HG03469 (cell line): ENCODE results near the gene NHERF2.
"Not testable (repeated sequence)": the region's sequence is repeated elsewhere in the genome, so short reads cannot be mapped to it uniquely, and the experiment has no call there.

Source experiments
- ATAC-seq: cut with Tn5 transposase; IDR thresholded peaks from one replicate; pipeline ENCODE4 v1.9.1; 2021; ENCODE audit warnings: mild to moderate bottlenecking, moderate library complexity, moderate number of reproducible peaks; ENCODE audit not compliant: unreplicated experiment

NHERF2 gene

DNA sequence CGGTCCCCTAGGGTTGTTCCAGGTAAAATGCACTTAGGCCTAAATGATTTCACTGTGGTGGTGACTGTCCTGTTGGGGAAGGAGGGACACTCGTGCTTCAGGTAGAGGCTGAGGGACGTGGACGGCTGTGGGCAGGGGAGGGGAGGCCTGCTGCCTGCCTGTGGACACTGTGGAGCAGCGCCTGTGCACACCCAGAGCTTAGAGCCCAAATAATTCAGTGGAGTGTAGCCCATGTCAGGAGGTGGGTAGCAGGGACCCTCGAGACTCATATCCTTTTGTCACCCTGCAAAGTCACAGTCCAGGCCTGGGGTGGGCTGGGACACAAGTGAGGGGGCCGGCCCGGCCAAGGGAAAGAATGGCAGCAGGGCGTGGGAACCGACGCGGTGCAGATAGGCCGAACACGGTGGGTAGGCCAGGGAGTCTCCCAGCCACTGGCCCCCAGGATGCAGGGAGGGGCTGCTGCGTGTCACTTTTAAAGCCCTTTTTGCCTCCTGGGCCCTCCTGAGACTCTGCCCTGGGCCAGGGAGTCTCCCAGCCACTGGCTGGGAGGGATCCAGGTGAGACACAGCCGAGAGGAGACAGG lies 733 bp upstream of the NHERF2 start:
- ATAC-seq: no peak

DNA sequence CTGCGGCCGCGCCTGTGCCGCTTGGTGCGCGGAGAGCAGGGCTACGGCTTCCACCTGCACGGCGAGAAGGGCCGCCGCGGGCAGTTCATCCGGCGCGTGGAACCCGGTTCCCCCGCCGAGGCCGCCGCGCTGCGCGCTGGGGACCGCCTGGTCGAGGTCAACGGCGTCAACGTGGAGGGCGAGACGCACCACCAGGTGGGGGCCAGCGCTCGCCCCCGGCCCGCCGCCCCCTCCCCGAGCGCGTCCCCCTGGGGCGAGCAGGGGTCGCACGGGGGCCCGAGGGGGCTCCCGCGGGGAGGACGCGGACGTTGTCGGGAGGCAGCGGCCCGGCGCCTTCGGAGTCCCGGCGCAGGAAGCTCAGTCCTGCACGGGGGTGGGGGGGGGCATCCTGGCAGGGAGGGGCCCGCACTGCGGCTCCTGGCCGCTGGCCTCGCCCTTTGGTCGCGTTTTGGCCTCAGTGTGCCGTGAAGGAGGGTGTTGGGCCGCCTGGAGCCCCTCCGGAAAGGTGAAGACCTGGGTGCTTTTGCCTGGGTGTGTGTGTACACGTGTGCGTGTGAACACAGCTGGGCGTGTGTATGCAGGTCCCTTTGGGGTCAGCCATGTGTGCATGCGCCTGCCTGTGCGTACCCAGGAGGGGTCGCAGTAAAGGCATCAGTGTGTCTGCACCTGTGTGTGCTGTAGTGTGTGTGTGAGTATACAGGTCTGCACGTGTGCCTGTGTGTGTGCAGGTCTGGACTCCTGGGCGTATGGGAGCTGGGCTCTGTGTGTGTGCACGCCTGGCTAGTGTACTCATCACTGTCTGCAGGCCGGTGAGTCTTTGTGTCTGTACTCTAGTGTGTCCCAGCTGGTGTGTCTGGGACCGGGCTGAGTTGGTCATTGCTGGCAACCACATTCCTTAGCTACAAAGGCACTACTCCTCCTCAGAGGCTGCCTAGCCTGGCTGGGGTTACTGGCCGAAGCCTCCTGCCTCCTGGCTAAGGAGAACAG lies 615 bp downstream of the NHERF2 start:
- ATAC-seq: no peak

DNA sequence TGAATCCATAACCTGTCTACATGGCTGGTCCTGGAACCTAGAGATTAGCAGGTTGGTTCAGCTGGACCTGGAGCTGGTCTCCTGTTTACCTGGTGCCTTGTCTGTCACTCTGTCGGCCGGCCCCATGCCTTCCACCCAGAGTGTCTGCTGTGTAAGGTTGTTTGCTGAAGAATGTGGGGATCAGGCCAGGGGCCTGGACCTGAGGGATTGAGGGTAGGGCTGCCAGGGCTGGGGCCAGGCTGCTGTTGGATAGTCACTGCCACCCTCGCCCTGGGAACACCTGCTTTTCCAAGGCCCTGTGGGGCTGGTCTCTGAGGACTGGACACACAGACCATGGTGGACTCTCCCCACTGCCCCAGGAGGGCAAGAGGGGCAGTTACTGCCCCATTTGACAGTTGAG lies 1.4 kb downstream of the NHERF2 start:
- no peak for ATAC-seq

DNA sequence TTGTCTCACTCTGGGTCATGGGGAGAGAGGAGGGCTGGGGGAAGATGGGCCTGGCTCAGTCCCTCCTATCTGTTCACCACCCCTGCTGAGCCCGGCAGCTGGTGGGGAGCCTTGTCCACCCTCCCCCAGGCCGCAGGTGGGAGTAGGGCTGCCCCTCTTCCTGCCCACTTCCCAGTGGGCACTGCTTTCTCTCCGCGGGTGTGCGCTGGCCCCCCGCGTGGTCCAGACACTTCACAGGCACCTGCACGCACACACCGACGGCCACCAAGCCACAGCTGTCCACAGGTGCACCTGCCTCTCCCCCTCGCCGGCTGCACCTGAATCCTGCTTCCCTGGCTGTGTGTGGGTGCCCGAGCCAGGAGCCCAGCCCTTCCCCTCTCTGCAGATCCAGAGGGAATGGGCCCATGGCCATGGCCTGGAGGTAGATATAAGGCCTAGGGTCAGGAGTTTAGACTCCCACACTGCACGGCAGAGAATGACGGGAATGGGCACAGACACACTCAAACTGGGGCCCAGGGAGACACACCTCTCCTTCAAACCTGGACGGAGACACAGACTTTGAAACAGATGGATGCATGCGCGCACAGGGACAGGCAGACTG lies 2.0 kb downstream of the NHERF2 start:
- ATAC-seq: no peak

DNA sequence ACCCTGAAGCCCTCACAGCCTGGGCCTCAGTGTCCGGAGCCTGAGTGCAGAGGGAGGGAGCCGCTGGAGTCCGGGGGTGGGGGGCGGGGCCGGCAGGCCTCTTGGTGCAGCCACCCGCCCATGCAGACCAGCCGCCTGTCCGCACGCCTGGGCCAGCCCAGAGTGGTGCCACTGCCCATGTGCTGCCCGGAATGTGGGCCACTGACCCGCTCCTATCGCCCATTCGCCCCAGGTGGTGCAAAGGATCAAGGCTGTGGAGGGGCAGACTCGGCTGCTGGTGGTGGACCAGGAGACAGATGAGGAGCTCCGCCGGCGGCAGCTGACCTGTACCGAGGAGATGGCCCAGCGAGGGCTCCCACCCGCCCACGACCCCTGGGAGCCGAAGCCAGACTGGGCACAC lies 2.6 kb downstream of the NHERF2 start:
- no peak for ATAC-seq

DNA sequence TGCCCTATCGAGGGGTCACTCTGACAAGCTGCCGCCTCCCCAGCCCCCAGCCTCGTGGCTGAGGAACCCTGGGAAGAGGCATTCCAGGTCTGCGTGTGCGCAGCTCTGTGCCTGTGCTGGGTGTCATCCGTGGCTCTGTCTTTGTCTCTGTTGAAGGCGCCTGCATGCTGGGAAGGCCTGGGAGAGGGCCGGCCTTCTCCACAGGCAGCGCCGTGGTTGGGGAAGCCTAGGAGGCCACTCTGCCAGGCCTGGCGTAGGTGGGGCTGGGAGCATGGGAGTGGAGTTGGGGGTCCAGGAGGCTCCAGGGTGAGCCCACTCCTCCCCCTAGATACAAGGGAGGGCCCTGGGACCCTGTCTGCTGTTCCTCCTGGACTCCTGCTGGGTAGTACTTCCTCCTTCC lies 3.3 kb downstream of the NHERF2 start:
- no peak for ATAC-seq

DNA sequence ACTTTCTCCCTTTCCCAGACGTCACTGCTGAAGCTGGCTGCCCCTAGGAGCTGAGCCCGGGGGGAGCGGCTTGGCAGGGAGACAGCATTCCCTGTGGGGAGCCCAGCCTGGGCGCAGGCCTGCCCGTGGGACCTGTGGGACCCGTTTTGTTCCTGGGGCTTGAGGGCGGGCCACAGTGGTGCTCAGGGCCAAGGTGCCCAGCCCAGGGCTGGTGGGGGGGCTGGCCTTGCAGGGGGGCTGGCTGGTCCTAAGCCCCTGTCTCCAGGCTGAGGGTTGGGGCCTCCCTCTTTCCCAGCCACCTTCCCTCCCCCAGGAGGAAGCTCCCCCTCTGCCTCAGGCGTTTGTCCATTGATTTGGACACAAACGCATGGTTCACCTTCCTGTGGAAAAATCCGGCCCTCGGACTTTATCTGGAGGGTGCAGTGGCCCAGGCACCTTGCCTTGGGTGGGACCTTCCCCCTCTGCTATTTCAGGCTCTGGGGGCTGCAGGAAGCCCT lies 4.4 kb downstream of the NHERF2 start:
- ATAC-seq: no peak

DNA sequence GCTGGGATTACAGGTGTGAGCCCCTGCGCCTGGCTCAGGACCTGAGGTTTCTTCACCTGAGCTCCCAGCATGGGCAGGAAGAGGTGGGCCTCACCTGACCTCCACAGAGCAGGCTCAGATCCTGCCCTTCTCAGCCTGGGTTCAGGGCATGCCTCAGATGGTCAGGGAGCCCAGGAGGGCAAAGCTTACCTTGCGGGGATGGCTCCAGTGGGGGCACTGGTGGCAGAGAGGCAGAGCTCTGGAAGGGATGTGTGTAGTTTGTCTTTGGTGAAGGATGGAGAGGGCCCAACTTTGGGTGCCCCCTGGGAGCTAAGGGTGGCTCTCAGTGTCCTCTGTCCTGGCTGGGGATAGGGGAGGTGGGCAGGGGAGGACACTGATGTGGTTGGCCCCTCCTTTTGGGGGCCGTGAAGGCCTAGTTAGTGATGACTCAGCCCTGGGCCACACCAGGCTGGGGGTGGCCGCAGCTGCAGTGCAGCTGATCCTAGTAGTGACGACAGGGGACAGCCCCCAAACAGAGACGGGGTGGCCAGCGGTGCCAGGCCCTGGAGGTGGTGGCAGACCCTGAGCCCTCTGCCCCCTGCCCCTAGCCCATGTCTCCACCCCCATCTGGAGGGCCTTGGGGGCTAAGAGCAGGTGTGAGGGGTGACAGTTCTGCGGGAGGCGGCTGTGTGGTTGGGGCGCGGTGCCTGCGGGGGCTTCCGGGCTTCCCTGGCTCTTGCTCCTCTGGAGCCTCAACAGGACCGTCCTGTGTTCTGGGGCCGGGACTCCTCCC lies 5.8 kb downstream of the NHERF2 start:
- ATAC-seq: no peak

DNA sequence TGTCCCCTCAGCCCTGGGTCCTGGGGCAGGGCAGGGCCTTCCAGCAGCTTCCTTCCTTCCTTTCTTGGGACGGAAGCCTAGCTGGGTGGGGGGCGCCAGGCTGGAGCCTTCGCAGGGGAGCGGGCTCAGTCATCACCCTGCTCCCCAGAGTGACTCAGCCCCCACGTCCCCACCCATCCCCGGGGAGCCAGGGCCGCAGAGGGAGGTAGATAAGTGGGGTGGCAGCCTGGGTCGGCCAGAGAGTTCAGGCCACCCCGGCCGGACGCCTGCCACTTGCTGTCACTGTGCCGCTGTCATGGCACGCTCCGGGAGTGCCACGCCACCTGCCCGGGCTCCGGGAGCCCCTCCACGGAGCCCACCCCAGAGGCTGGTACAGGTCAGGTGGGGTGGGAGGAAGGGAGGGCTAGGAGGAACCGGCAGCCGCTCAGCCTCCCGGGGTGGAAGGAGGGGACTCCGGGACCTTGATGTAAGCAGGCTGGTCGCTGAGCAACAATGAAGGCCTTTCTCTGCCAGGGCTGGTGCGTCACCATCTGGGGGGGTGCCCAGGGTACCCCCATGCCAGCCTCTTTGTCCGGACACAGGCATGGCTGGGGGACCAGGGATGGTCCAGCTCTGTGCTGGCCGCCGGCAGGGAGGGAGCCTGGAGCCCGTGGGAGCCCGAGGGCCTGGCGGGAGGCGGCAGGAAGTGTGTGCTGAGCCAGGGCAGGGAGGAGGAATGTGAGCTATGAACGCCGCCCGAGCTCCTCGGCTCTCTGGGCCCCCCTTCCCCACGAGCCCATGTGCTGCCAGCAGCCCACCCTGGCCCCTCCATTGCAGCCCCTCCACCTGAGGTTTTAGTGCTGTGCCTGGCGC lies 6.6 kb downstream of the NHERF2 start:
- ATAC-seq: no peak

DNA sequence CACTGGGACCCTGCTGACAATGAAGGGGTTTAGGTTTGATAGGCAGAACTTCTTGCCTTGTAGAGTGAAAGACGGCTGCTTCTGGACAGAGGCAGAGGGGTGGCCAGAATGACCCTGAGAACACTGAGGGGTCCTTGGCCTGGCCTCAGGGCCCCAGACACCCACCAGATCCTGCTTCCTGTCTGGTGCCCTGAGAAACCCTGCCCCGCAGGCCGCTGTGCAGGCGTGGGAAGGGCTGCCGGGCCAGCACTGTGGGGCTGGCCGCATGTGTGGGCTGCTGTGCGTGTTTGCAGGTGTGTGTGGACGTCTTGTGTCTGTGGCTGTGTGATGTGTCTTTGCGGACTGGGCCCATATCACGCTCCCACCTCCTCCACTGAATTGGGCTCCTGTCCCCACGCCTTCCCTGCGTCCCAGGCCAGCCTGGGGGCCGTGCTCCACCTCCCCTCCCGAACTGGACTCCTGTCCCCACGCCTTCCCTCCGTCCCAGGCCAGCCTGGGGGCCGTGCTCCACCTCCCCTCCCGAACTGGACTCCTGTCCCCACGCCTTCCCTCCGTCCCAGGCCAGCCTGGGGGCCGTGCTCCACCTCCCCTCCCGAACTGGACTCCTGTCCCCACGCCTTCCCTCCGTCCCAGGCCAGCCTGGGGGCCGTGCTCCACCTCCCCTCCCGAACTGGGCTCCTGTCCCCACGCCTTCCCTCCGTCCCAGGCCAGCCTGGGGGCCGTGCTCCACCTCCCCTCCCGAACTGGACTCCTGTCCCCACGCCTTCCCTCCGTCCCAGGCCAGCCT lies 7.4 kb downstream of the NHERF2 start:
- ATAC-seq: not testable (repeated sequence)

DNA sequence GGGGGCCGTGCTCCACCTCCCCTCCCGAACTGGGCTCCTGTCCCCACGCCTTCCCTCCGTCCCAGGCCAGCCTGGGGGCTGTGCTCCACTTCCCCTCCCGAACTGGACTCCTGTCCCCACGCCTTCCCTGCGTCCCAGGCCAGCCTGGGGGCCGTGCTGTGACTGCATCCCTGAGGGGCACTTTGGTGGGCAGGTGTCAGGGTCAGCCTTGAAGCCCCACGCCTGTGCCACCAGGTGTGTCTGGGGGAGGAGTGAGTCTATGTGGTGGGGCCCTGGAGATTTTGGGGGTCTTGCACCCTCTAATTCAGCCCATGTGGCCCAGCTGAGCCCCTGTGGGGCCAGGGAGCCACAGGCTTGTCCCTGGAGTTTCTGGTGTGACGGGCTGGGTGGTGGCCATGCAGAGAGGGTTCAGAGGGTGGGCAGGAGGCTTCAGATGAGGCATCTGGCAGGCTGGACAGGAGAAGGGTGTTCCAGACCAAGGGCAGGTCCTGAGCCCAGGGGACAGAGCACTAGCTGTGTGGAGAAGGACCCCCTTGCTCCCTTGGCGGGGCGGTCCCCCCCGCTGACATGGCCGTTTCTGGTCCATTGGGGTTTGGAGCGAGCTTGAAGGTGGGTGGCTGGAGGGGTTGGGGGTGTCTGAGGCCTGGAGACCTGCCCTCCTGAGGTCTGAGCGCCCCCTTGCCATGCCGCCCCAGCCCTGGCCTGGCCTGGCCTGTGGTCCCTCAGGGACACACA lies 8.2 kb downstream of the NHERF2 start:
- no peak for ATAC-seq

DNA sequence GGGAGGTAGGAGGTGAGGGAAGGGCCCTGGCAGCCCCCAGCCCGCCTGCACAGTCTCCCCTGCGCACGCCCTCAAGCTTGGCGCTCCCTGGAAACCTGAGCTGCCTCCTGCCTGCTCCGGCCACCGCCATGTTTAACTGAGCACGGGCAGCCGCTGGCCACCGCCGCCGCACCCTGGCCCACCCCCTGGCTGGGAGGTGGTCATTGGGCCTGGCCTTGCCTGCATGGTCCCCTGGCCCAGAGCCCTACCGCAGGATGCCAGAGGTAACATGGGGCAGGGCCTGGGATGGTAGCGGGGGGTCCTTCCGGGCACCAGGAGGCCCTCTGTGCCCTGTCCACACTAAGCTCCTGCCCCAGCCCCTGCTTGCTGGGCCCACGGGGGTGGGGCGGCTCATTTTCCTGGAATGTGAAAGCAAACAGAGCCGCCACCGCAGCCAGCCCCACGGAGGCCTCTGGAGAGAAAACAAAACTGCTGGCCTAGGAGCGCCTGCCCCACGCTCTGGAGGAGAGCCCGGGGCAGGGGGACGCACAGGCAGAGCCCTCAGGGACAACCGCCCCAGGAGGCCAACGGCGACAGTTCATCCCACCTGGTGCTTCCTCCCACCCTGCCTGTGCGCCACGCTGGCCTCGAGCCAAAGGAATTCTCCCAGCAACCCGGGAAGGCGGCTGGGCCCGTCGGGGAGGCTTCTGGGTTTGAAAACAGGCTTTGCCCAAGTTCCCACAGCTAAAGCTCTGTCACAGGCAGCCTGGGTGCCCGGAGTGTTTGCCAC lies 8.9 kb downstream of the NHERF2 start:
- no peak for ATAC-seq

DNA sequence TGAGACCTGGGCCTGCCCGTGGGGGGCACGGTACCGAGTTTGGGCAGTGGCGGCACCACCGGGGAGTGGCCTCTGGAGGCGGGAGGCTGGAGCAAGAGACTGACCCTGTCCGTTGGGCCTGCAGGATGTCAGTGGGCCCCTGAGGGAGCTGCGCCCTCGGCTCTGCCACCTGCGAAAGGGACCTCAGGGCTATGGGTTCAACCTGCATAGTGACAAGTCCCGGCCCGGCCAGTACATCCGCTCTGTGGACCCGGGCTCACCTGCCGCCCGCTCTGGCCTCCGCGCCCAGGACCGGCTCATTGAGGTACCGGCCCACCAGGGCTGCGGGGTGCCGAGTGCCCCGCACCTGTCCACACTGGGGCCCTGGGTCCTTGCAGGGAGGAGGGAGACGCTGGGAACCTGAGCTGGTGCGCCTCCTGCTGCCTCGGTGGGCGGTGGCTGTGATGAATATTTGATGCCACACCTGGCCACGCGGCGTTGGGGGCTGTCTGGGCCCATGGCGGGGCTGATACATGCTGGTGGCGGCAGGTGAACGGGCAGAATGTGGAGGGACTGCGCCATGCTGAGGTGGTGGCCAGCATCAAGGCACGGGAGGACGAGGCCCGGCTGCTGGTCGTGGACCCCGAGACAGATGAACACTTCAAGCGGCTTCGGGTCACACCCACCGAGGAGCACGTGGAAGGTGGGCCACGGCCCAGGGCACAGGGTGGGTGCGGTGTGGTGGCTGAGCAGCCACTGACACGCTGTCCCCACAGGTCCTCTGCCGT lies 9.7 kb downstream of the NHERF2 start:
- ATAC-seq: no peak

DNA sequence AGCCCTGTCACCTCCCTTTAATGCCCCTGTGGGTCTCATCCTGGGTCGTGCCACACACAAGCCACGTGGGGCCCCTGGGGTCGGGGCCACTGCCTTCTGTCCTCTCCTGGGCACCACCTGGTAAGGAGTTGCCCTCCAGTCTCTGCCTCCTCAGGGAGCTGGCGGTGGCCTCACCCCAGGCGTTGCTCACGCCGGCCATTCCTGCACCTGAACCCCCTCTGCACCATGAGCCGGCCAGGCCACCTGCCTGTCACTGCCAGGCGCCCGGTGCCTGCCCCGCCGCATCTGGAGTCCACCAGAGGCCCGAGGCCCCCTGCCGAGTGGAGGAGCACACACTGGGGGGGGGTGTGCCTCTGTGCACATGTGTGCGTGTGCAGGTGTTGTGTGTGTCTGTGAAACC lies 10.4 kb downstream of the NHERF2 start:
- ATAC-seq: no peak

DNA sequence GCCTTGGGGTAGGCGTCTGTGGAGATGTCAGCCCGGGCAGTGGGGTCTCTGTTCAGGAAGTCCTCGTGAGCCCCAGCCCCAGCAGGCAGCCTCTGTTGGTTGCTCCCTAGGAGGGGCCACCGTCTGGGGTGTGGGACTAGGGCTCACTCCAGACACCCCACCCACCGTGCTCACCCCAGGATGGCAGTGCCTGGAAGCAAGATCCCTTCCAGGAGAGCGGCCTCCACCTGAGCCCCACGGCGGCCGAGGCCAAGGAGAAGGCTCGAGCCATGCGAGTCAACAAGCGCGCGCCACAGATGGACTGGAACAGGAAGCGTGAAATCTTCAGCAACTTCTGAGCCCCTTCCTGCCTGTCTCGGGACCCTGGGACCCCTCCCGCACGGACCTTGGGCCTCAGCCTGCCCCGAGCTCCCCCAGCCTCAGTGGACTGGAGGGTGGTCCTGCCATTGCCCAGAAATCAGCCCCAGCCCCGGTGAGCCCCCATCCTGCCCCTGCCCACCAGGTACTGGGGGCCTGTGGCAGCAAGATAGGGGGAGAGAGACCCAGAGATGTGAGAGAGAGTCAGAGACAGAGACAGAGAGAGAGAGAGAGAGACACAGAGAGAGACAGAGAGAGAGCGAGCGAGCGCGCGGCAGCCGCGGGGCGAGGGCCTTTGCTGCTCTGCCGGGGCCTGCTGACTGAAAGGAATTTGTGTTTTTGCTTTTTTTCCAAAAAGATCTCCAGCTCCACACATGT lies 11.1 kb downstream of the NHERF2 start:
- no peak for ATAC-seq
